ENCODE data around the gene SIDT2.

SIDT2 gene

DNA sequence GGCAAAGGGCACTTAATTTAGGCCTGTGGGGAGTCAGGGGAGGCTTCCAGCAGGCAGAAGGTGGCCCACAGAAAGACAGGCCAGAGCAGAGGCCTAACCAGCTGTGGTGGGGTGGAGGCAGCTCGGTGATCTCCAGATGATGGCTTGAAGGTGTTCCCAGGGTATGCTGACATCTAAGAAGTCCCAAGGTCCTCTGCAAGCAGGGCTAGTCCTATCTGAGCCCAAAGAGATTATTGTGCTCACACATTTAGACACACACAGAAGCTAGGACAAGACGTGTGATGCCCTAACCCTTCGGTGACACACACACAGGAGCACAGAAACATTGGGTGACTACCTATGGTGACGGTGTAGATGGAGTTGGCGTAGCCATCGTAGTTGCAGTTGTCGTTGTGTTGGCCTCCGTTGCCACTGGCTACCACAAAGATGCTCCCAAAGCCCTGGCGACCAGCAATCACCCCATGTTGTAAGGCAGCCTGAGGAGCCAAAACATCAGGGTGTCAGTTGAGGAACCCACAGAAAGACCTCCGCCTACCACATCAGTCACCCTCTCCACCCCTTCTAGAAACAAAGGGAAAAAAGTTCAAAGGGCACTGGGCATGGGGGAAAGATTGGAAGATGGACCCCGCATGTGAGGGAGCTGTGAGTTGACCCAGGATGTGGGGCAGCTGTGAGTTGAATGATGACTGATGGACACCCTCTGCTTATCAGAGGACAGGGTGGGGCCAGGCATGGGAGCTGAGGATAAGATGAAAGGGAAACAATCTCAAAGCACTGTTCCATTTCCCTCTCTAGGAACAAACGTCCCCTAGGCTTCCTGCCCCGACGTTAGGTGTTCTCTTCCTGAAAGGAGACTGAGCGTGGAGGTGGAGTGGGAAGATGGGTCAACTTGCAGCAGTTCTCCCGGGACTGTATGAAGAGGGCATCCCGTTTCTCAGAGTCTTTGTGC is 45.5 kb downstream of the SIDT2 start:
- DNase-seq = no peak

DNA sequence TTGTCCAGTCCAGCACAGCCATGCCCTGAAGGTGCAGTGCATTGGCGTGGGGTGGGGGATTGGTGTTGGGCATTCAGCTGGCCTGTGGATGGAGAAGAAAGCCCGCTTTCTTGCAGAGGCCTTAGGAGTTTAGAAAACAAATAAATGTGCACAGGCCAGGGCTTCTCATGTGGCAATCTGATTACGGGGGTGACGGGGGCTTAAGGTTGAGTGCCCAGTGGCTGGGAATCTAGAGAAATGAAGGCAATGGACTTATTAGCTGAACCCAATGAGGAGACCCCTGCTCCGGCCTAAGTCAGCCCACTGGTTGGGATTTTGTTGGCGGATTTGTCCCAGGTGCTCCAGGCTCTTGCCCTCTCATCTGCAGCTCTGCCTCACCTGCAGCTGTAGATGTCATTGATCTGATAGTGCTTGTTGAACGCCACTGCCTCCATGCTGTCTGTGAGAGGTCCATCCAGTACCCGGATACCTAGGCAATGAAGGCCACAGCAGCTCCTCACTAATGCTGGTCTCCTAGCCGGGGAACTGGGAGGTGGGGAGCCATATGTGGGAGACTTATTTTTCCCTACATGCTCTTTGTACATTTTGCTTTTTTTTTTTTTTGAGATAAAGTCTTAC is 47.1 kb downstream of the SIDT2 start:
- DNase-seq = no peak

DNA sequence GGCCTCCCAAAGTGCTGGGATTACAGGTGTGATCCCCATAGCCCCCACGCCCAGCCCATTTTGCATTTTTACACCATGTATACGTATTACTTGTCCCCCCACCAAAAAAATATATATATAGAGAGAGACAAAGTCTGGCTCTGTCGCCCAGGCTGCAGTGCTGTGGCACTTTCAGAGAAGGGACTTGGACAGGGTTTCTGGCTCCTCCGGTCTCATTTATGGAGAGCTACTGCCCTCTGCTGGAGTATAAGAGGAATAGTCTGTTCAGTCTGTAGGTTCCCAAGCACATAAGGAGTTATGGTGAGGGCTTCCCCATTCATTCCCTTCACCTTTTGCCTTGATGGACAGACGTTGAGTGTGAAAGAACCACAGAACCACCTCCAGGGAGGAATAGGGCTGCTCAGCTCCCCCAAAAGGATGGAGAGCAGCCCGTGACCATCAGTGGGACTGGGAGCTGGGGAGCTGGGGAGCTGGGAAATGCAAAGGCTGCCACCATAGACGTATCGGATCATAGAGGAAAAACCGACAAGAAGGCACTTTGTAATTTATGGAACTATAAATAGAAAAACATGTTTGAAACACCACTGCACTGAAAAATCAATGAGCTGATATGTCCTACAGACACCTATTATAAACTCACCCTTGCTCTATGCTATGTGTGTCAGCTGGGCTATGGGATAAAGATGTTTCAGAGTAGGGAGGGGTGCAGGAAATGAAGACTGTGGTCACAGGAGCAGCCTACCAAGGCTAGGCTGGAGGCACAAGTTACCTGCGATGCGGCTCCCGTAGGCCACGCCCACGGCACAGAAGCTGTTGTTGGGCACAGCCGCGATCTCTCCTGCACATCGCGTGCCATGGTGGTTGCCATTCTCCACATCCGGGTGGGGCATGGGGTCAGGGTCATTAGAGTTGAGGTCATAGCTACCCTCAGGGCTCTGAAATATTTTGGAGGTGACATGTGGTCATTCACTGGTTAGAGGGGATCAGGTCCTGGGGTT is 48.1 kb downstream of the SIDT2 start:
- DNase-seq = peak in 3 of 5 experiments; percentile 30 to 84 (median 48)

DNA sequence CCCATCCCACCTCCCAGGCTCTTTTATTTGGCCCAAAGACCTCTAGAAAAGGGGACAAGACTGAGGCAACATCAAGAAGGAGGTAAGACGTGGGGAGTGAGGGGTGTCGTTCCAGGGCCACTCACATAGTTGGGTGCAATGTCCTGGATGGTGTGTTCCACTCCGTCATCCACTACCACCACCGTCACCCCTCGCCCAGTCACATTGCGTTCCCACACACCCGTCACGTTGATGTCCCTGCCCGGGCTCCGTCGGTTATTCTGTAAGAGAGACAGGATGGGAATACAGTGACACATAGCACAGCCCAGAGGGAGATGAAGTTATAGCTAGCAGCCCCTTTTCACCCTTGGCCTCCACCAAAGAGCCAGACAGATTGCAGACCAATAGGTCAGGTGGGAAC is 49.5 kb downstream of the SIDT2 start:
- DNase-seq = no peak

DNA sequence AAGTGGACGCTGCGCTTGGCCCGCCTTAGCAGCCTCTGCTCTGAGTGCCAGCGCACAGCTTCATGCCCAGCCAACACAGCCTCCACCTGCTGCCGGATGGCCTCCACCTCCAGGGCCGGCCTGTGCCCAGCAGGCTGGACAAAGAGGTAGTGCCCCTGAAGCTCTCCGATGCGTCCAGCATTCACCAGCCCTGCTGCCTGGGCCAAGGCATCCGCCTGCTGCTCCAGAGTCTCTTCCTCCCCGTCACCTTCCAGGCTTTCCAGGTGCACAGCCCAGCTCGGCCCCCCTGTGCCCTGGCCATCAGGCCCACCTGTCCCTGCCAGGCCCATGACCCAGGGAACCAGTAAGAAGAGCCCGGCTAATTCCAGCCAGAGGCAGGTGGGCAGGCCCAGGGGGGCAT is 50.9 kb downstream of the SIDT2 start:
- DNase-seq = no peak

DNA sequence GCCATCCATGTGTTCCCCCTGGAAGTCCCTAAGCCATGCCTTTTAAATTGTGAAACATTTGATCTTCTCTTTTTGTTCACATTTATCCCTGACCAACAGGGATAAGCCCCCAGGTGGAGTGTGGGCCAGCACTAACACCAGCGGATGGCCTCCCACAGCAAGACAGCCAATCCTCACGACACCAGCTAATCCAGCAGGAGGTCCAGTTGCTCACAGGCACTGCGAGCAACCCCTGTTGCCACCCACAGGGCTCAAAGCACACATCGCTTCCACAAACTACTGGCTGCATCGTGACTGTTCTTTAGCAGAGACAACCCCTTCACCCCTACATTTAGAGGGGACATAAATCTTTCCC is 51.4 kb downstream of the SIDT2 start:
- DNase-seq = no peak

DNA sequence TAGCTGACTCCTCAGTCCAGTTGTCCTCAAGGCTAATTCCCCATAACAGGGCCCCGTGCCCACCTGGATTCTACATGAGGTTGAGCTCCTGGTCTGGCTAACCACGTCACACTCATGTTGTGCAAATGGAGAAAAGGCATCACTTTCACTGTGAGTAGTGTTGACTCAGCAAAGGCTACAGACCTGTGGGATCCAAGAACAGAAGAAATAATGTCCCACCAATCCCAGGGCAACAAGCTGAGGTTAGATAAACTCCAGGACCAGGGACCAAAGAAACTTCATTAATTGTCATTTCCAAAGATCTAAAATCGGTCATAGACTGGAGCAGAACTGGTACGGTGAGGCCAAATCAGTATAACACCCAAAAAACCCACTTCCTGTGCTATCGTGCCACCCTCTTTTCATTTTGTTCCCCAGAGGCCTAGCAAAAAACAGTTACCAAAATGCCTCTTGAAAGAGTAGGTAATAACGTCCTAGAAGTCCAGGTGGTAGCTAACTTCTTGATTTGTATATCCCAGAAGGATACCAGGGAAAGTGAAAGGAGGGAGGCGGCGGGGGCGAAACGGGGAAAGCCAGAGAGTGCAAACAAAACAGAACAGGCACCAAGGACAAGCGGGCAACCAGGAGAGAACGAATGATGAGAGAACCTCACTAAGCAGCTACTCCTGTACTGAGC is 51.9 kb downstream of the SIDT2 start:
- DNase-seq = peak in 3 of 5 experiments; percentile 19 to 91 (median 67)

DNA sequence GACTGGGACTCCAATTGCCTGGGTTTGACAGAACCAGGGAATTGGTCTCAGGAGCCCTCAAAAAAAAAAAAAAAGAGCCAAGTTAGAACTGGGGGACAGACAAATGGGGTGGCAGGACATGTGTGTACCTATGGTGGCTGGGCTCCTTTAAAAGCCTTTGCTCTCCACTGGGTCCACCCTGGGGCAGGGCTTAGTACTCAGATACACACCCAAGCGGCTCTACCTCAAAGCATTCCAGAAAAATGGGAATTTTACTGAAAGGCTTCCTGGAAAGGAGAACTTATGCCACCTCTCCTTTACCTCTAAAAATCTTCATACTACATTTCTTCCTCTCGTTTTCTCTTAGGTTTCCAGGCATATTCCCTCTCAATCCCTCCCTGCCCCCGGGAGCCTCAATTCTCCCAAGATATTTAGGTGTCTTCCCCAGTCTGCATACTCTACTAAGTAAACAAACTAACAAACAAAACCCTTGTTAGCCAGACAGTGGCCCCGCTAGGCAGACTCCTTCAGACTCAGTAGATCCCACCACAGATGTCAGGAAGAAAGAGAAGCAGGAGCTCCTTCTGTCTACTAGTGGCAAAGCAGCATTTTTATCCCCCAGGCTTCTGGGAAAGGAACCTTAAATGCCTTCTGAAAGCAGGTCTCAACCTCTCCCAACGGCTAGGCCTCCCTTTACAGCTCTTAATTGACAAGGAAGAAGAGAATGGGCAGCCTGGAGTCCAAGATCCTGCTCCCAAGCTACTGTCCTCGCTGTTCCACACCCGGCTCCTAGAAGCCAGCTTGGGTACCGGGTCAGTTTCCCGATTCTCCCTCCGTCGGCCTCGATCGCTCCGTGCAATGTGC is 52.7 kb downstream of the SIDT2 start:
- DNase-seq = peak in 1 of 5 experiments; percentile 11

DNA sequence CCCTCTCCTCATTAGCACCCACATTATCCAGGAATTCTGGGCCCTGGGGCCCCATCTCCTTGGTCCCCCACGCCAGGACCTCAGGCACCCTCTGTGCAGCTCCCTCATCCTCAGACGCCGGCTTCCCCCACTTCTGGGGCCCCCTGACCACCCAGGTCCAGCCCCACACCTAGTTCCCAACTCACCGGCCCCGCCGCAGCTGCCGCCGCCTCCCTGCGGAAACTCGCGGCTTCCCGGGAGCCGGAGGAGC is 53.2 kb downstream of the SIDT2 start, which contains the start of gene PCSK7:
PCSK7 (minus strand) TSS at position 232 of the 250 bp plus-strand sequence. CDS start 2,229 bp downstream, outside the sequence.
- no peak for DNase-seq

DNA sequence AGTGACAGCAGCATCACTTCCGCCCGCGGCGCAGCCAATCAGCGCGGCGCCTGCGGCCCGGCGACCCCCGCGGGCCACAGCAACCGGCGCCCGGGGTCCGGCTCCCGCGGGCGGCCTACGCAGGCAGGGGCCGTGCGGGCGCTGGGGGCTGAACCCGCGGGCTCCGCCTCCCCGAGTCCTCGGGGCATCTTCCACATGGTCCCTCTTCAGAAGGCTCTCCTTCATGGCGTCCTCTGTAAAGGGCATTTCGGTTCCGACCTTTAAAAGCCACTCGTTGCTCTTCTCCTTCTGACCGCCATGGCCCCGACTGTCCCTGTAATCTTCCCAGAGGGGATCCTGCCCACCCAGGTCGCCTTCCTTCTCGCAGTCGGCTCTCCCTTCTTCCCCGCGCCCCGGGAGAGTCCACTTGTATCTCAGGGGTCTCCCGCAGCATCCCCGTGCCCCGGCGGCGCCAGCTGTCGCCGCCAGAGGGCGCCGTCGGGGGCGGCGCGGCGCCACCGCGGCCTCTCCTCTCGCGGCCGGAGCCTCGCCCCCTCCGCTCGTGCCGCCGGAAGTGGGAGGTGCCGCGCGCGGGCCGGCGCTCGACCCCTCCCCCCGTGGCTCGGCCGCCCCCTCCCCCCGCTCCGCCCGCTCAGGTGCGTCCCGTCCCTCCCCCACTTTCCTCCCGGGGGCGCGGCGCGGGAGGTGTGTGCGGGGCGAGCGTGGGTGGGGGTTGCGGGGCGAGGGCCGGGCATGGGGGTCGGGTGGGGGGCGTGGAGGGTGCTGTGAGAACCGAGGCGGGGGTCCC is 53.7 kb downstream of the SIDT2 start, which contains the start of gene RNF214:
RNF214 (plus strand) TSS at position 580 of the 787 bp plus-strand sequence. CDS start 1,602 bp downstream, outside the sequence.
- peak; percentile 59 to 88 (median 63) for DNase-seq

DNA sequence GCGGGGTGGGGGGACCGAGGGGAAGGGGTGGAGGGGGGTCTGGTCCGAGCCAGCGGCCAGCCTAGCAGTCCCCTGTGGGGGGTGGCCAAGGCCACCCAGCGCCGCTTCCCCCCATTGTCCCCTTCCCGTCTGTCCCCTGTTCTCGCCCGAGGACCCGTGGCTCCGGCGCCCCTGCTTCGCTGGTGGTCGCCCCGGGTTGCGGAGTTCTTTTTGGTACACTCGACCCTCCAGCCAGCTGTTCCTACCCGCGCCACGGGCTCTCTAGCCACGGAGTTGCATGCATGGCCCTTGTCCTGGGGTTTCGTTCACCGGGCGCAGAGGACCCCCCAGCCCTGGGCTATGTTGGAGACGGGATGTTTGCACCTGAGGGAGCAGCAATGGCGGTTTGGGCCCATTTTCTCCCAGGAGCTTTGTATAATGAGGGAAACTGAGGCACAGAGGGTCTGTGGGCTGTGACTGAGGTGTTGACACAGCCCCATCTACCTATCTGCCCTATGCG is 54.4 kb downstream of the SIDT2 start:
- DNase-seq = peak in 1 of 5 experiments; percentile 19

DNA sequence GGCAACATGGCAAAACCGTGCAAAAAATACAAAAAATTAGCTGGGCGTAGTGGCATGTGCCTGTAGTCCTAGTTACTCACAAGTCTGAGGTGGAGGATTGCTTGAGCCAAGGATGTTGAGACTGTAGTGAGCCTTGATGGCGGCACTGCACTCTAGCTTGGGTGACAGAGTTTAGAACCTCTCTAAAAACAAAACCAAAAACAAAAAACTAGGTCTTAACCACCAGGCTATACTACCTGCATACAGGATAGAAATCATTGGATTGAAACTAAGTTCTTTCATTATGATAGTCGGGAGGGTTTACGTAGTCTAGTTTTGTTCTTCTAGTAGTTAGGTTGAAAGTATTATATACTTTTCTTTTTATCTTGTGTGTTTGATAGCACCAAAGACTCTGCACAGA is 59.7 kb downstream of the SIDT2 start:
- DNase-seq = no peak

DNA sequence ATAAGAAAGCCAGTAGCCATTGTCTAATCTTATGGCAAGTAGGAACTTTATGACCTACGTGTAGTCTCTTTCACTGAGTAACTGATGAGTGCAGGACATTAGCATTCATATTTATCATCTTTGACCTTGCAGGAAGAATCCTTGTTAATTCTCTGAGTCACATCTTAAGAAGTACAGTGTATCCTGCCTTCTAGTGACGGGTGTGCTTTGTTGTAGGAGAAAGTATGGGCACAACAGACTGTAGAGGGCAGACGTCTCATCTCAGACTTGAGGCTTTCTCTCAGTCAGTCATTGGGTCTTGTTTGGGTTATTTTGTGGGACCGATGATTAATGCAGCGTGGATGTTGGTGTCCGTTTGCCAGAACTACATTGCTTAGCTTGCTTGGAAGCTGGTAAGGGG is 60.8 kb downstream of the SIDT2 start:
- DNase-seq = no peak

Data from T-helper 2 cell (primary cell).